Measurements from ENCODE around the gene DCC. TPM values are rescaled to one million over a fixed set of nuclear protein-coding genes. Genes with fewer than 3 reads are reported as not detected.

DCC gene
- total RNA-seq, 1 experiment from 2014 or later, result 1.0 TPM

DNA sequence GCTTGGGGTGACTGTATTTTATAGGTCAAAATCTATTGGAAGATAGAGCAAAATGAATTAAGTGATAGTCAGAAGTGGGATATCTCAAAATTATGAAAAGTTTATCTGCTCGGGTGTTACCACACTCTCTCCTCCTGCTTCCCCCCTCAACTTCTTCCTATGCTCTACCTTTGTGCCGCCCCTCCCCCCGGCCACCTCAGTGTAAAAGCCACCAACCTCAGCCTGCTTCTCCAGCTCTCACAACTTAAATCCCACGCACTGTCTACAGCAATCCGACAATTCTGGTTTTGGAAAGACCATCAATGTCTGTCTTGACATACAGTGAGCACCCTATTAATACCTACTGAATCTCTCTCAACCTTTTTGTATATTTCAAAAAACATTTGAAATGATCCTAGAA, 164.6 kb downstream of the DCC start:
- DNase-seq (ENCODE audit: low spot score), result no peak

DNA sequence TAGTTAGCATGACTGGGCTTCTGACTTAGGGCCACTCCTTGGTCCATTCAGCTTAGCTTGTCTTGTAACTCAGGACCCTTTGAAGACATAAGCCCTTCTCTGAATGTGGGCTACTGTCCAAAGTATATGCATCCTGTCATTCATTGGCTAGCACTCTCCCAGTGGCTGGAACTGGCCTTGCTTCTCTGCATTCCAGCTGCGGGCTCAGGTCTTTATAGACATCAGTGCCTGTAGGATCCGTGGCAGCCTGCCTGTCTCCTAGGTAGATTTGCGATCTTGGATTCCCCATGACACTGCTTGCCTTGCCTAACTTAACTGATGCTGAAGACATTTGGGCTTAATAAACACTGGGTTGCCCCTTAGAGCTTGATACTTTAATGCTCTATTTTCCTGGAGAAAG, 170.1 kb downstream of the DCC start:
- DNase-seq (ENCODE audit: low spot score), result no peak

- DNase-seq (ENCODE audit: low spot score), result no peak
These were observed 178.1 kb downstream of the DCC start for GRCh38 chr18:52518086-52518485.

DNA sequence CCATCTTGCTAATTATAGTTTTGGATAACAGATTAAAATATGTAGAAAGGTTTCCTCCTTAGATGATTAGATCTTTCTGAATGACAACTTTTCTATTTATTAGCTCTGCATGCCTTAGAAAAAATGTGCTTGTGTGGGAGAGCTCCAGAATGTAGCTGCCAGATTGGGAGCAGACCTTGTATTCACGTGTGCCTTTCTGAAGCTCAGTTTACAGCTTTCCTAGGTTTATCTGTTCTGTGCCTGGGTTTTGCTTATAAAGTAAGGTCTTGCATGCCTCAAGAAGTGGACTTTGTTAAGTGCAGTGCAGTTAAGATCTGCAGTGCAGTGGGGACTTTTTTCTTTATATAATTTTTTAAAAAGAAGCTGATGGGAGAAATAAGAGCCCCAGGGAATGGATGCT, 179.0 kb downstream of the DCC start:
- no peak for DNase-seq (ENCODE audit: low spot score)

DNA sequence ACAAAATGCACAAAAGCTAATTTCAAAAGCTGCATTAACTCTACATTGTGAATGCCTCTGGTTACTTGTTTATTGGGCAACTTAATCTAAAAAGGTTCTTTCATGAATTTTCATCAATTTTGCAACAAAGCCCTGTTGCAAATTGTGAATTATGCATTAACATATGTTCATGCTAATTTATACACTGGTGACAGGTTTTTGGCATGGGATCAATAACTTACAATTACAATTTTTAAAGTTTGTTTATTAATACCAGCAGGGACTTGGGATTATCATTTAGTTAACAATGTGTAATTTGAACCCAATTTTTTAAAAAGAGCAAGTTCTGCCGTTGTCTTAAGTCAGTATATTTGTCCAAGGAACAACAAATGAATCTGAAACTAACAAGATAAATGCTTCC, 183.6 kb downstream of the DCC start:
- DNase-seq (ENCODE audit: low spot score), result no peak

DNA sequence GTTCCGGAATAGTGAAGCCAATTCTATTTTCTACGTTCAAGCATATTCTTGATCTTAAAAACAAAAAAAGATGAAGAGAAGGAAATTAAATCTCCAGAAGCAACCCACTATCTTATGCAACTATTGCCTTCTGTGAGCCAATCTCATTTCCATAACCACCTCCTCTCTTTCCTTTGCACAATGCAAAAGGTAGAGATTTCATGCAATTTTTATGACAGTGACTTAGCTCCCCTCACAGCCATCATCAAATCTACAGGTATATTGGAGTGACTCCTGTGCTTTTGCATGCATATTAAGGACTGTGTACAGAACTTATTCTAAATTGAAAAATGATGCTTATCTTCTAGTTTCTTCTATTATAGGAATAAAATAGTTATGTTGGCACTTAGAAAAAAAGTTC, 191.8 kb downstream of the DCC start:
- DNase-seq (ENCODE audit: low spot score), result no peak

DNA sequence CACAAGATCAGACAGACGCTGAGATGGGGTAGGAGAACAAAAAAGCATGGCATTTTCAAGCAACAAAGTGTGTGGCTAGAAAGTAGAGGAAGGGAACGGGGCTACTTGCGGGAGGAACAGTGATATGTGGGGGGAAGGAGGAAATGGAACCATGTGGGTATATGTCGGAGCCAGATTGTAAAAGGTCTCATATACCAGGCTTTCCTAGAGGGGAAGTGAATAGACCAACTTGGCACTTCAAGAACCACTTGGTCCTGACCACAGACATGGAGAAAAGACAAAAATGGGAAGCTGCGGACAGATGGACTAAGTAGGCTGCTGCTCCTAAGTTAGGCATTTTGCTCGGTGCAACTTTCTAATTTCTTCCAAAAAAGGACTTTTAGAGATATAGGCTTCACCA, 196.0 kb downstream of the DCC start:
- DNase-seq (ENCODE audit: low spot score), result no peak

- DNase-seq (ENCODE audit: low spot score), result no peak
These were observed 197.3 kb downstream of the DCC start for GRCh38 chr18:52537261-52537660.

DNA sequence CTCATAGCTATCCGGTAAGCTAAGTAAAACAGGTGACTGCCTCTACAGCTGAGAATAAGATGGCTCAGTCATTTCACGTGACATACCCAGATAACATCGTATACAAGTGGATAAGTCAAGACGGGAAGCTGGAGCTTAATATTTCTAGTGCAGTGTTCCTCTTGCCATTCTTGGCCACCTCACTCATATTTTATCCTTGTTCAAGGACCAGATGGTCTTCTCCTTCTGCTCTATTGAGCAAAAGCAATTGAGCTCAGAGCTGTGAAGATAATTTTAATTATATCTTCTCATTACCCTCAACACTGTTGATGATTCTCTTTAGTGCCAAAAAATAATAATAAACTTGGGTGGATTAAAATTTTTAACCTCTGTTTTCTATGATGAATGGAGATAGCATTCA, 201.1 kb downstream of the DCC start:
- DNase-seq (ENCODE audit: low spot score), result no peak

DNA sequence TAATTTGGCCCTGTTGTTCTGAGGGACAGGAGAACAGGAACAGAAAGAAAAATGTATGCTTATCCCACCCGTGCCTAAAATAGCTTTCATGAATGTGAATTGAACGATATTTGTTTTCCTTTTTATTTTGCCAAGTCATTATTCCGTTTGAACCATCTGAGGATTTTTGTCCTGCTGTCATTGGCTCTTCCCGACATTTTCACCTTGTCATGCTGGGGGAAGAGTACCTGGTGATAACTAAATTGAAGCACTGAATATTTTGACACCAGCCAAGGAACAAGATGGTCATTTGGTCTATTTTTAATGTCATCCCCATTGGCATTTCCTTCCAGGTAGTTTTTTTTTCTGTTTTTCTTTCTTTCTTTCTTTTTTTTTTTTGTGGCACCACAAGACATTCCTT, 204.1 kb downstream of the DCC start:
- no peak for DNase-seq (ENCODE audit: low spot score)

- DNase-seq (ENCODE audit: low spot score), result no peak
These were observed 206.8 kb downstream of the DCC start for GRCh38 chr18:52546686-52547346.

GRCh38 chr18:52553441-52553840, 213.4 kb downstream of the DCC start:
- no peak for DNase-seq (ENCODE audit: low spot score)

DNA sequence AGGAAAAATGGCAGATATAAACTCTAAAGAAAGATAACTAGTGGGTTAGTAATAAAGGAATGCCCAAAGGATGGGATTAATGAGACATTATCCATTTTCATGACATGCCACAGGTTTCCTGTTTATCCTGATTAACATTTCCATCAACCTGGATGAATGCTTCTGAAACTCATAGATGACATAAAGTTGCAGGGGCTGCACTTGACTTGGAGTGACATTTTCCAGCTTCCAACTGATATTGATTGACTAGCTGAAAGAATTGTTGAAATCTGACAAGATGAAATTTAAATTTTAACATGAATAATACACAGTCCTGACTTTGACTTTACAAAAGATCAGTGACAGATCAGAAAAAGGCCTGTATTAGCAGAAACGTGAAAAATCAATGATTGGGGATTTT, 214.2 kb downstream of the DCC start:
- DNase-seq (ENCODE audit: low spot score), result no peak

- DNase-seq (ENCODE audit: low spot score), result no peak
These were observed 227.4 kb downstream of the DCC start for GRCh38 chr18:52567360-52567759.

DNA sequence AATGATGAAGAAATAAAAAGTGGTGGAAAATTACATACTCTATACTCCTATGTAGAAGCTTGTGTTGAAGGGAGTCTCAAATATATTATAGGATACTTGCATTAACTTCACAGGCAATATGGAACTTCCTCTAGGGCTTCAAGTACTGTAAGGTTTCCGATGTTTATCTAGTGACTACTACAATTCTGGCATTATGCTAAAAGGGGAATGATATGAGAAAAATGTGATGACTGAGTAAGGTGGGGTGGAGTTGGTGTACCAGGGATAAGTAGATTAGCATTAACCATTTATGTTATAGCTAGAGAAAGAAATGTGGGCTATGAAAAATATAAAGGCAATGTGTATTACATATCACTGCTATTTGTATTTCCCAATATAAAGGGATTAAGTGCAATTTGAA, 229.5 kb downstream of the DCC start:
- DNase-seq (ENCODE audit: low spot score), result no peak

- DNase-seq (ENCODE audit: low spot score), result no peak
These were observed 231.0 kb downstream of the DCC start for GRCh38 chr18:52570975-52571374.

DNA sequence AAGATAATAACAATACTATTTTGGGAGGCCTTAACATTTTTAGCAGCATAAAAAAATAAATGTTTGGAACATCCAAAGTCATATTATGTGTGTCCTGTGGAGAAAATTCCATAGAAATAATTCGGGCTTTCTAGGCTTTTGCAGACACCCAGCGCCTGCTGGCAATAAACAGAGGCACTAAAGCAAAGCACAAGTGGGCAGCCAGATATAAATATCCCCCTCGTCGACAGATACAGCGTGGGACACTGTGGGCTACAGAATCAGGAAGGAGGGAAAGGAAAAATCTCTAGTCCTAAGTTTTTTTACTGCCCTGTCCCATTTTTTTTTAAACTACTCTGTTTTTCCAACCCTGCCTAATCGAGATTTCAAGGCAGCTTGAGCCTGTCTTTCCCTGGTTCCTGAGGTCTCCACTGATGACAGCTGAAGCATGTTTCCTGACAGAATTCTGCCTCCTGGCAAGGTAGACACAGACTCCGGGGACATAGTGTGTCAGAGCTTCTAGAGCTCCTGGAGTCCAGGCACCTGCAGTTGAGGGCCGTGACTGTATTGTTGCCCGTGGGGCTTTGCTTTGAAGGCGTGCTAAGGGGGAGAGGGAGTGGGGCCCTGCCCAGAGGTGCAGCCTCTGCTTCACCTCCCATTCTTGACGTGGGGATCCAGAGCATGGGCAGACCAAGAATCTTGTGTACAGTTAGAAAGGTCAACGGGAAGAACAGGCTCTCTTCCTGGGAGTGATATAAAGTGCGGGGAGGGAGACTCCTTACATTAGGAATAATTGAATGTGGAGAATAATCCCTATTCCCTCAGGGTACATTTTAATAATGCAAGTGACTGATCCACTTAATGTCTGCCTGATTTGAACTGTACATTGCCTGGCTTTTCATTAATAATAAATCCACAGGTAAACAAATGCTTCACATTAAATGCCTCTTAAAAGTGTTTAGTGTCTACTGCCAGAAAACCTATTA, 232.3 kb downstream of the DCC start:
- no peak for DNase-seq (ENCODE audit: low spot score)

DNA sequence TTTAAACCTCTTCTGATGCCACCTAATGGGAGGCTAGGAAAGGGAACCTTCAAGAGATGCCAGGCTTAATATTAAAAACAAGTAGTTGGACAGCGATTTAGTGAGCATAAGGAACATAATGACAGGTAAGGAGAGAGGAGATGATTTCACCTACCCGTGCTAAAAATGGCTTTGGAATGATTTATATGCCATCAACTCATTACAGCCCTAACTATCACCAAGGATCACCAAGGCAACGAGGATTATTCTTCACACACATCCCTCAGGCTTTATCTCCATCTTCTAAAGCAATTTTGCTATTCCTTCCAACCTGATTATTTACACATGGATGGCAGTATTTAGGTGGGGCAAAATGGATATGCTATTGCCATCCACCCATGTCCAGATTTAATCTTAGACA, 237.8 kb downstream of the DCC start:
- DNase-seq (ENCODE audit: low spot score), result no peak

GRCh38 chr18:52582061-52582460, 242.1 kb downstream of the DCC start:
- no peak for DNase-seq (ENCODE audit: low spot score)

GRCh38 chr18:52582516-52582915, 242.5 kb downstream of the DCC start:
- no peak for DNase-seq (ENCODE audit: low spot score)

DNA sequence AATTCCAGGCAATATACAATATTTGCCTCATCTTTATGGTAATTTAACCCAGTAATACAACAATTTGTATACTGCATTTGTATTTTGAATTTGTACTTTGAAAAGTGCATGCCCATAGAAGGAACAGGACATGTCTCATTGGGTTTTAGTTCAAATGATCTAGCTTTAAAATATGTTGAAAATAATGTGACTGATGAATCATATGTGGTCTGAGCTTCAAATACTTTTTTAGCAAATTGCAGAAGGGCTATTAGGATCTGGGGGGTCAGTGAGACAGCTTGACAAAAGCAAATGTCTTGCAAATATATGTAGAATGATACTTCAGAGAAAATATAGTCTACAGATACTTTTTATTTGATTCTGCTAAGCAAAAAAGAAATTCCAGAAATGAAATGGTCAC, 248.9 kb downstream of the DCC start:
- no peak for DNase-seq (ENCODE audit: low spot score)

DNA sequence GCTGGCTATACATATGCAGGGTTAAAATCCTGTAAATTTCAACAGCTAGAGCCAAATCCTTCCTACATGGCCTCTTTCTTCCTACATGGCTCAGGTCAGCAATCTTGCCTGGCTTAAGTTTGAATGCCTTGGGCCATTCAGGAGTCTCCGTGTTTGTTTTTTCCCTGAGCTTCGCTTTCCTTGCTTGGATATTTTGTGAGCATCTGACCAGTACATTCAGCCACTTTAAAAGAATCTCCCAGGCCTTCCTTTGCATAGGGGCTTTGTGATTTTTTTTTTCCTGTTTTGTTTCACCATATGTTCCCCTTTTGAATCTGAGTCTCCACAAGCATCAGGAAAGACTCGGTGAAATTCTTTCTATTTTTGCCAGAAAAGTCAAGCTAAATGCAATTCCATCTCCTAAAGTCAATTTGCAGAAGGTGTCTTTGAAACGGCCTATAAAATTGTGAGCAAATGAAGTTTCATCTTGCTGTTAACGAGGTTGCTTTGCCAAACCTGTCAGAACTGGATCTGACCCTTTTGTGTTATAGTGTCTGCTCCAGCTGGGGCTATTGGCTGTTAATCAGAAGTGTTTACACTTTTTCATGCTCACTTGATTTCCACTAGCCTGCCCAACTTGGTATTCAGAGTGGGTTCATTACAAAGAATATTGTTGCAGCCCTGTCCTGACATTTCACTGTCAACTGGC, 256.9 kb downstream of the DCC start:
- no peak for DNase-seq (ENCODE audit: low spot score)

DNA sequence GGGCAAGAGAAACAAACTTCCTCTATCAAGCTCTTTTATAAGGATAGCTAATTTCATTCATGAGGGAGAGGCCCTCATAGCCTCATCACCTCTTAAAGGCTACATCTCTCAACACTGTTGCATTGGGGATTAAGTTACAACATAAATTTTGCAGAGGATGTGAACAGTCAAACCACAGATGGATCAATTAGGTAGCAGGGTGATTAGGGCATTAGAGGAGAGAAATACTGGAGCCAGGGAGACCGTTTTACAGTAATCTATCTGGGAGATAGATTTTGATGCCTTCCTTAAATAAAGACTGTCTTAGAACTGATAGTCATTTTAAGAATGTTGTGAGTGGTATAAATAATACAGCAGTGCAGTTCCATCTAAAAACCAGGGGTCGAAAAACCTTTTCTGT, 258.9 kb downstream of the DCC start:
- no peak for DNase-seq (ENCODE audit: low spot score)

Measured in H4 (cell line).